ENCODE measurements around the gene DPM2.

- TF ChIP-seq CTCF (IDR thresholded peaks at IDR 0.05) (no peak), POLR2A (IDR thresholded peaks at IDR 0.05) (no peak)
Measured at GRCh38 chr9:127927988-127928675, 9.5 kb downstream of the DPM2 start.
